Lung (tissue), 12 donors: ENCODE measurements around the gene TOMM34. TPM values are rescaled to one million over a fixed set of nuclear protein-coding genes. Genes with fewer than 3 reads are reported as not detected.

Experiments used
- ATAC-seq: fragments of 200-7000 bp; cut with Tn5 transposase; one replicate; pipeline ENCODE4 v1.9.1; 2020; ENCODE audit warnings: moderate number of reproducible peaks; ENCODE audit not compliant: insufficient read depth, low FRiP score
- DNase-seq, 3 donors: peaks; one replicate each; pipeline ENCODE4 v3.0.0-alpha.2; 2013 to 2017
- H3K27ac ChIP-seq, 2 donors: one replicate each; pipeline ENCODE4 v1.5.1; 2013; ENCODE audit warnings: mild to moderate bottlenecking in 2 of 2, moderate library complexity in 2 of 2, control low read depth in 1 of 2, inconsistent platforms in 1 of 2, low read depth in 1 of 2, low read length in 1 of 2
- H3K27me3 ChIP-seq, 3 donors: one replicate each; pipeline ENCODE4 v1.5.1; 2013; ENCODE audit warnings: low read length in 2 of 3; ENCODE audit not compliant: control insufficient read depth in 3 of 3, insufficient read depth in 3 of 3
- H3K36me3 ChIP-seq, 4 donors: one replicate each; pipeline ENCODE4 v1.5.1; 2013; ENCODE audit warnings: low read length in 4 of 4, mild to moderate bottlenecking in 1 of 4, moderate library complexity in 1 of 4; ENCODE audit not compliant: control insufficient read depth in 4 of 4, insufficient read depth in 4 of 4
- H3K4me1 ChIP-seq, 5 donors: one replicate each; pipeline ENCODE4 v1.5.1; 2013; ENCODE audit warnings: low read length in 5 of 5, mild to moderate bottlenecking in 2 of 5, moderate library complexity in 1 of 5; ENCODE audit not compliant: control insufficient read depth in 5 of 5, insufficient read depth in 5 of 5
- H3K4me3 ChIP-seq: one replicate; pipeline ENCODE4 v1.5.1; 2013; ENCODE audit warnings: mild to moderate bottlenecking, control low read depth, moderate library complexity
- H3K9ac ChIP-seq, 2 donors: one replicate each; pipeline ENCODE4 v1.5.1; 2013; ENCODE audit warnings: low read length in 2 of 2, control low read depth in 1 of 2; ENCODE audit not compliant: insufficient read depth in 1 of 2
- H3K9me3 ChIP-seq, 4 donors: one replicate each; pipeline ENCODE4 v1.5.1; 2013; ENCODE audit warnings: low read length in 3 of 4, mild to moderate bottlenecking in 1 of 4, moderate library complexity in 1 of 4; ENCODE audit not compliant: control insufficient read depth in 4 of 4, insufficient read depth in 3 of 4
- CTCF ChIP-seq: IDR thresholded peaks from 2 replicates; pipeline ENCODE4 v1.5.1; 2012; ENCODE audit warnings: mild to moderate bottlenecking; ENCODE audit errors: control extremely low read depth, extremely low read depth
- WGBS, 2 donors: extraction: QIAGEN DNeasy Blood & Tissue Kit; methylation state at CpG; one replicate each; pipeline ENCODE4 v1.1.7; 2013; 5-methylcytosine and 5-hydroxymethylcytosine counted together
- polyA plus RNA-seq, 2 donors: library from polyadenylated mRNA; stranded (reverse); fragments of 200-250 nt; gene quantifications; one replicate each; pipeline ENCODE4 v1.2.1, GENCODE V29; 2013
- total RNA-seq, 2 donors: library from RNA; depleted of rRNA in 1 of 2; stranded (reverse); fragments of >200 nt in 1 of 2; gene quantifications; one replicate each; pipeline ENCODE4 v1.2.1, GENCODE V29; 2014 to 2021
- donor health status: control.
- donor health status: control.
- donor health status: Bipolar disorder and iron deficiency.
- donor health status: healthy.
- donor health status: DM: yes; HTN: yes; CAD: no.

Gene TOMM34
- total and polyA plus RNA-seq, 4 donors, result 9.8 to 24.7 (median 17.1) TPM

GRCh38 chr20:44969300-44969894, 9.2 kb upstream of the TOMM34 start:
- ATAC-seq, result no peak
- peak overlapping the region in 1 of 2 donors; percentile 26 for H3K27ac ChIP-seq

GRCh38 chr20:44967207-44967807, 7.1 kb upstream of the TOMM34 start:
- ATAC-seq (no peak), DNase-seq (peak in 1 of 3 donors; percentile 7)
- peak overlapping the region in 1 of 2 donors; percentile 94 for H3K27ac ChIP-seq
- H3K4me3 ChIP-seq, result peak overlapping the region; percentile 86
- peaks cover 0 to 1% (median 0%) of the 10 kb centered on the region in 4 donors for H3K36me3 ChIP-seq
- no peak for TF ChIP-seq CTCF
- peaks cover 0 to 22% (median 5%) of the 10 kb centered on the region in 5 donors for H3K4me1 ChIP-seq
- H3K27me3 ChIP-seq, result no peaks in the 10 kb centered on the region
- H3K9ac ChIP-seq, result peak overlapping the region in 1 of 2 donors; percentile 54
- 13 to 24% methylated on average over 5 of the region's 5 CpGs for WGBS, 2 donors
- H3K9me3 ChIP-seq, result no peaks in the 10 kb centered on the region

More at GRCh38 chr20:44969300-44969894, 9.2 kb upstream of the TOMM34 start:
- Histone ChIP-seq H3K9ac (no peak overlapping the region), H3K27me3 (no peaks in the 10 kb centered on the region), H3K36me3 (peaks cover 1 to 17% (median 5%) of the 10 kb centered on the region in 4 donors), H3K9me3 (no peaks in the 10 kb centered on the region), H3K4me3 (no peak overlapping the region), H3K4me1 (peaks cover 0 to 22% (median 5%) of the 10 kb centered on the region in 5 donors)
- TF ChIP-seq CTCF, result no peak
- no peak for DNase-seq
- 34 to 40% methylated on average over 3 of the region's 3 CpGs for WGBS, 2 donors

GRCh38 chr20:44966030-44966961, 6.1 kb upstream of the TOMM34 start, which contains the start of gene STK4:
Gene STK4, plus strand, starts transcription at chr20:44966512. Its CDS starts 57 bp downstream, at chr20:44966569.
- Histone ChIP-seq H3K27ac (peak within 1 kb of the TSS; percentile 79 to 94), H3K9ac (peak within 1 kb of the TSS; percentile 33 to 84), H3K4me3 (peak within 1 kb of the TSS; percentile 86), H3K9me3 (no peaks in the 10 kb centered on the region), H3K27me3 (no peaks in the 10 kb centered on the region), H3K4me1 (peaks cover 0 to 22% (median 5%) of the 10 kb centered on the region in 5 donors), H3K36me3 (no peaks in the 10 kb centered on the region)
- ATAC-seq (peak; percentile 93), DNase-seq (peak; percentile 94 to 97 (median 94))
- WGBS, 2 donors, result 1% methylated on average over 67 to 68 of the region's 68 CpGs
- peak; percentile 60 for TF ChIP-seq CTCF
